Neural cell (in vitro differentiated cells): ENCODE data around the gene SFXN2. TPM values are rescaled to one million over a fixed set of nuclear protein-coding genes. Genes with fewer than 3 reads are reported as not detected.
"Not testable (repeated sequence)": the region's sequence is repeated elsewhere in the genome, so short reads cannot be mapped to it uniquely, and the experiment has no call there.

Experiments
- H2AFZ ChIP-seq: fragments of 200-600, 300-800 bp; sonication (generic), shearing (Covaris generic); 2 replicates; pipeline ENCODE4 v1.6.0; 2014; ENCODE audit warnings: low read depth, mild to moderate bottlenecking, antibody characterized with exemption, low read length, moderate library complexity
- H3F3A ChIP-seq: fragments of 200-600 bp; shearing (Covaris generic); 2 replicates; pipeline ENCODE4 v1.6.1; 2016; ENCODE audit warnings: mild to moderate bottlenecking, moderate library complexity, mixed read lengths, antibody characterized with exemption, low read length; ENCODE audit not compliant: insufficient read depth, poor library complexity, severe bottlenecking
- H3K27ac ChIP-seq: fragments of 200-600, 300-800 bp; sonication (generic), shearing (Covaris generic); 2 replicates; pipeline ENCODE4 v1.5.1; 2014; ENCODE audit warnings: mild to moderate bottlenecking, low read length, moderate library complexity
- H3K27me3 ChIP-seq: fragments of 300-800, 200-600 bp; sonication (generic), shearing (Covaris generic); 2 replicates; pipeline ENCODE4 v1.6.0; 2014; ENCODE audit warnings: mild to moderate bottlenecking, low read depth, low read length, moderate library complexity; ENCODE audit not compliant: insufficient read depth
- H3K36me3 ChIP-seq: fragments of 300-800, 200-600 bp; sonication (generic), shearing (Covaris generic); 2 replicates; pipeline ENCODE4 v1.5.1; 2014; ENCODE audit warnings: mild to moderate bottlenecking, antibody characterized with exemption, low read length, moderate library complexity; ENCODE audit not compliant: insufficient read depth
- H3K4me2 ChIP-seq: fragments of 300-800, 200-600 bp; sonication (generic), shearing (Covaris generic); 2 replicates; pipeline ENCODE4 v1.6.0; 2014; ENCODE audit warnings: mild to moderate bottlenecking, low read length
- H3K4me3 ChIP-seq: fragments of 300-800, 200-600 bp; sonication (generic), shearing (Covaris generic); 2 replicates; pipeline ENCODE4 v1.5.1; 2014; ENCODE audit warnings: mild to moderate bottlenecking, low read length, moderate library complexity
- H3K79me2 ChIP-seq: fragments of 200-600 bp; shearing (Covaris generic); replicated peaks from 2 replicates; pipeline ENCODE4 v1.6.0; 2014; ENCODE audit warnings: mild to moderate bottlenecking, low read length, moderate library complexity; ENCODE audit not compliant: insufficient read depth
- H3K9ac ChIP-seq: fragments of 300-800, 200-600 bp; sonication (generic), shearing (Covaris generic); 2 replicates; pipeline ENCODE4 v1.6.1; 2016; ENCODE audit warnings: mild to moderate bottlenecking, low read length, mixed read lengths
- H3K9me2 ChIP-seq: fragments of 200-600 bp; shearing (Covaris generic); 2 replicates; pipeline ENCODE4 v1.6.1; 2016; ENCODE audit warnings: mild to moderate bottlenecking, low read length, mixed read lengths; ENCODE audit not compliant: insufficient read depth
- H3K9me3 ChIP-seq: fragments of 200-600, 300-800 bp; sonication (generic), shearing (Covaris generic); 2 replicates; pipeline ENCODE4 v1.6.1; 2016; ENCODE audit warnings: mild to moderate bottlenecking, mixed run types, low read length, moderate library complexity, mixed read lengths
- H4K20me1 ChIP-seq: fragments of 200-600 bp; shearing (Covaris generic); 2 replicates; pipeline ENCODE4 v1.6.1; 2016; ENCODE audit warnings: mild to moderate bottlenecking, mixed run types; ENCODE audit not compliant: insufficient read depth
- CTCF ChIP-seq: fragments of 450-650 bp; IDR thresholded peaks from 2 replicates; pipeline ENCODE4 v1.5.1; 2014; ENCODE audit warnings: antibody characterized with exemption, mild to moderate bottlenecking, moderate library complexity; ENCODE audit not compliant: poor library complexity, severe bottlenecking
- EP300 ChIP-seq: fragments of 450-650 bp; conservative IDR thresholded peaks from 2 replicates; pipeline ENCODE4 v1.6.1; 2014; ENCODE audit warnings: antibody characterized with exemption, mild to moderate bottlenecking, moderate library complexity; ENCODE audit not compliant: poor library complexity, severe bottlenecking
- EZH2 ChIP-seq: fragments of 200-600, 300-800 bp; shearing (Covaris generic), sonication (generic); IDR thresholded peaks from 2 replicates; pipeline ENCODE4 v1.6.1; 2014; ENCODE audit warnings: antibody characterized with exemption, low read length, borderline replicate concordance, mild to moderate bottlenecking; ENCODE audit not compliant: insufficient read depth, poor library complexity, severe bottlenecking
- MXI1 ChIP-seq: fragments of 450-650 bp; conservative IDR thresholded peaks from 2 replicates; pipeline ENCODE4 v1.6.1; 2014; ENCODE audit warnings: antibody characterized with exemption, mild to moderate bottlenecking; ENCODE audit not compliant: poor library complexity, severe bottlenecking
- POLR2AphosphoS5 ChIP-seq: IDR thresholded peaks from 2 replicates; pipeline ENCODE4 v1.6.1; 2012
- RAD21 ChIP-seq: fragments of 450-650 bp; conservative IDR thresholded peaks from 2 replicates; pipeline ENCODE4 v1.6.1; 2014; ENCODE audit warnings: antibody characterized with exemption, mild to moderate bottlenecking, moderate library complexity
- REST ChIP-seq: IDR thresholded peaks from 2 replicates; pipeline ENCODE4 v1.6.1; 2012; ENCODE audit warnings: borderline replicate concordance
- SMC3 ChIP-seq: fragments of 450-650 bp; conservative IDR thresholded peaks from 2 replicates; pipeline ENCODE4 v1.6.1; 2014; ENCODE audit warnings: antibody characterized with exemption, mild to moderate bottlenecking, moderate library complexity; ENCODE audit not compliant: poor library complexity
- TAF1 ChIP-seq: IDR thresholded peaks from 2 replicates; pipeline ENCODE4 v1.6.1; 2012; ENCODE audit warnings: low read depth
- polyA plus RNA-seq: library from polyadenylated mRNA; depleted of rRNA; stranded (reverse); fragments of >200 nt; gene quantifications from 2 replicates; pipeline ENCODE4 v1.2.3, GENCODE V29; 2014

Gene SFXN2
- polyA plus RNA-seq, 1 donor from 2014 or later, result 16.0 TPM

DNA sequence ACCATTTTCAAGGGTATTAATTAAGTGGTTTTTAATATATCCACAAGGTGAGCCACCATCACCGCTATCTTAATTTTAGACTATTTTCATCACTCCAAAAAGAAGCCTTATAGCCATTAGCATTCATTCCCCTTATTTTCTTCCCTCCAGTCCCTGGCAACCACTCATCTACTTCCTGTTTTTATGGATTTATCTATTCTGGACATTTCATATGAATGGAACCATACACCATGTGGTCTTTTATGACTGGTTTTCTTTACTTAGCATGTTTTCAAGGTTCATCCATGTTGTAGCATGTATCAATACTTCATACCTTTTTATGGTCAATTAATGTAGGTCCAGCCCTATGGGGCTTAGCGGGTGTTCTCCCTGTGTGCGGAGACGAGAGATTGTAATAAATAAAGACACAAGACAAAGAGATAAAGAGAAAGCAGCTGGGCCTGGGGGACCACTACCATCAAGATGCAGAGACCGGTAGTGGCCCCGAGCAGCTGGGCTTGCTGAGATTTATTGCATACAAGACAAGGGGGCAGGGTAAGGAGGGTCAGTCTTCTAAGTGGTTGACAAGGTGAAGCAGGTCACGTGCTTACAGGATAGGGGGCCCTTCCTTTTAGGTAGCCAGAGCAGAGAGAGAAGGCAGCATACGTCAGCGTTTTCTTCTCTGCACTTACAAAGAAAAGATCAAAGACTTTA is 44.0 kb downstream of the SFXN2 start:
- H3K4me2 ChIP-seq, result no peak overlapping the region

GRCh38 chr10:102758933-102759262 is 44.5 kb downstream of the SFXN2 start:
- H3K36me3 ChIP-seq, H3K9me2 ChIP-seq, H3K27me3 ChIP-seq, H3K9me3 ChIP-seq, H3K27ac ChIP-seq, H4K20me1 ChIP-seq, H3K79me2 ChIP-seq, H2AFZ ChIP-seq, H3F3A ChIP-seq, H3K9ac ChIP-seq, H3K4me2 ChIP-seq, H3K4me3 ChIP-seq: not testable (repeated sequence)

More for the DNA sequence above, 44.0 kb downstream of the SFXN2 start:
- Histone ChIP-seq H3K79me2 (no peaks in the 10 kb centered on the region), H3K9me3 (no peaks in the 10 kb centered on the region), H3K4me3 (no peak overlapping the region), H2AFZ (no peak overlapping the region), H3K9ac (no peak overlapping the region), H3K9me2 (no peaks in the 10 kb centered on the region), H3K36me3 (no peaks in the 10 kb centered on the region), H3F3A (no peaks in the 10 kb centered on the region), H3K27ac (no peak overlapping the region), H4K20me1 (no peaks in the 10 kb centered on the region), H3K27me3 (no peaks in the 10 kb centered on the region)
- TF ChIP-seq RAD21 (no peak), REST (no peak), POLR2AphosphoS5 (no peak)

DNA sequence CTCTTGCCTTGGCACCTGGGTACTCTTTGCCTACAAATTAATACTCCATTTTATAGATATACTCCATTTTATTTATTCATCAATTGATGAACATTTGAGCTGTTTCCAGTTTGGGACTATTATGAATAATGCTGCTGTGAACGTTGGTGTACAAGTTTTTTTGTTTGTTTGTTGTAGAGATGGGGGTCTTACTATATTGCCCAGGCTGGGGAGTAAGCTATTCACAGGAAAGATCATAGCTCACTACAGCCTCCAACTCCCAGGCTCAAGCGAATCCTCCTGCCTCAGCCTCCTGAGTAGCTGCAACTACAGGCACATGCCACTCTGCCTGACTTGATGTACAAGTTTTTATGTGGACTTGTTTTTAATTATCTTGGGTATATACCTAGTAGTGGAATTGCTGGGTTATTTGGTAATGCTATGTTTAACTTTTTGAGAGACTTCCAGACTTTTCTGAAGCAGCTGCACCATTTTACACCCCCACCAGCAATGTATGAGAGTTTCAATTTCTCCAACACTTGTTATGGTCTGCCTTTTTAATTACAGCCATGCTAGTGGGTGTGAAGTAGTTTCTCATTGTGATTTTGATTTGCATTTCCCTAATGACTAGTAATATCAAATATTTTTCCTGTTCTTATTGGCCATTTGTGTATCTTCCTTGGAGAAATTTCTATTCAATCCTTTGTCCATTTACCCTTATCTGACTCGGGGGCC is 45.2 kb downstream of the SFXN2 start:
- H3F3A ChIP-seq, result no peaks in the 10 kb centered on the region
- no peaks in the 10 kb centered on the region for H3K9me2 ChIP-seq
- H3K27ac ChIP-seq, result no peak overlapping the region
- no peaks in the 10 kb centered on the region for H3K79me2 ChIP-seq
- H3K4me3 ChIP-seq, result no peak overlapping the region
- no peak overlapping the region for H3K9ac ChIP-seq
- H4K20me1 ChIP-seq, result no peaks in the 10 kb centered on the region
- H3K27me3 ChIP-seq, result no peaks in the 10 kb centered on the region
- no peaks in the 10 kb centered on the region for H3K9me3 ChIP-seq
- TF ChIP-seq CTCF, result no peak
- no peak for TF ChIP-seq SMC3
- TF ChIP-seq REST, result no peak
- TF ChIP-seq RAD21, result no peak
- TF ChIP-seq POLR2AphosphoS5, result no peak
- TF ChIP-seq TAF1, result no peak
- no peak for TF ChIP-seq EP300
- no peak for TF ChIP-seq EZH2
- no peak for TF ChIP-seq MXI1
- H3K36me3 ChIP-seq, result no peaks in the 10 kb centered on the region
- H3K4me2 ChIP-seq, result no peak overlapping the region
- no peak overlapping the region for H2AFZ ChIP-seq
